HUES48 (cell line): ENCODE data around the gene MBTPS1.

Experiments used
- H3K27ac ChIP-seq: one replicate; pipeline ENCODE4 v1.7.0; 2013; ENCODE audit warnings: low read depth, low read length, inconsistent platforms
- H3K27me3 ChIP-seq: 2 replicates; pipeline ENCODE4 v1.6.1; 2013; ENCODE audit warnings: mild to moderate bottlenecking, low read length; ENCODE audit not compliant: control insufficient read depth, insufficient read depth
- H3K36me3 ChIP-seq: 2 replicates; pipeline ENCODE4 v1.6.1; 2013; ENCODE audit warnings: low read length; ENCODE audit not compliant: control insufficient read depth, insufficient read depth
- H3K4me1 ChIP-seq: 2 replicates; pipeline ENCODE4 v1.6.1; 2013; ENCODE audit warnings: mild to moderate bottlenecking, low read length; ENCODE audit not compliant: control insufficient read depth, insufficient read depth
- H3K4me3 ChIP-seq: 2 replicates; pipeline ENCODE4 v1.5.1; 2013; ENCODE audit warnings: mild to moderate bottlenecking, low read depth, low read length
- H3K9ac ChIP-seq: 2 replicates; pipeline ENCODE4 v1.6.1; 2013; ENCODE audit warnings: mild to moderate bottlenecking, low read depth, low read length, moderate library complexity
- H3K9me3 ChIP-seq: 2 replicates; pipeline ENCODE4 v1.6.1; 2013; ENCODE audit warnings: low read length; ENCODE audit not compliant: control insufficient read depth, insufficient read depth

Gene MBTPS1

DNA sequence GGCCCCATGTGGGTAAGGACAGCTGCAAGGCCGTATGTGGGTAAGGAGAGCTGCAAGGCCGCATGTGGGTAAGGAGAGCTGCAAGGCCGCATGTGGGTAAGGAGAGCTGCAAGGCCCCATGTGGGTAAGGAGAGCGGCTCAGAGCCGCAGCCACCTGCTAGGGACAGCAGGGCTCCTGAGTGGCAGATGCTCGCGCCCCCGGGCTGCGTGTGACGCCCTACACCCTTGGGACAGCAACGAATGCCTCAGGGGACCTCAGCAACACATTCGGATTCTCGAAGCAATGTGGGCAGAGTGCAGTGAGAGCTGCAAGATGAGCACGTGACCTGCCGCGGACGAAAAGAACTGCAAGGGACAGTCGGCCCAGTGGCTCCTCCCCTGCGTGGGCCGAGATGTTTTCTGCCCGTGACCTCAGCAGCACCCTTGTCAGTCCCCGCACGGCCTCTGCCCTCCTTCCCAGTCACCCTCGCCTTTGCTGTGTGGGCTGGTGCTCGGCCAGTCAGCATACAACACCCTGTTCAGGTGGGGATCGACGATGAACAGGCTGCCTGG is 64.6 kb downstream of the MBTPS1 start:
- Histone ChIP-seq H3K27me3 (no peaks in the 10 kb centered on the region), H3K27ac (no peak overlapping the region), H3K9me3 (no peaks in the 10 kb centered on the region), H3K9ac (no peak overlapping the region), H3K36me3 (peaks cover 37% of the 10 kb centered on the region), H3K4me3 (no peak overlapping the region), H3K4me1 (no peaks in the 10 kb centered on the region)

DNA sequence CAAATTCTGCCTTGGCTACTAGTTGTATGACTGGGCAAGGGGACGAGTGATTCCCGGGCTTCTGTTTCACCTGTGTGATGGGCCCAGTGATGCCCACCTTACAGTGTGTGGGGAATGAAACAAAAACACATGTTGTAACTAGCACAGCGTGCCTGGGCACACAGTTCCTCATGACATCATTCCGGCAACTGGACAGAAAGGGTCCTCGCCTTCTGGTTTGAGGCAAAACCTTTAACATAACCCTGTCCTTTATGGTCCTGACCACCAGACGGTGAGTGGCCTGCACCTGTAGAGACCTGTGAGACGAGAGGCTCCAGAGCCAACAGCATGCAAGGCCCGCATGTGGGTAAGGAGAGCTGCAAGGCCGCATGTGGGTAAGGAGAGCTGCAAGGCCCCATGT is 66.4 kb downstream of the MBTPS1 start:
- Histone ChIP-seq H3K4me3 (no peak overlapping the region), H3K9me3 (no peaks in the 10 kb centered on the region), H3K4me1 (no peaks in the 10 kb centered on the region), H3K27me3 (no peaks in the 10 kb centered on the region), H3K27ac (no peak overlapping the region), H3K9ac (no peak overlapping the region), H3K36me3 (peaks cover 20% of the 10 kb centered on the region)

DNA sequence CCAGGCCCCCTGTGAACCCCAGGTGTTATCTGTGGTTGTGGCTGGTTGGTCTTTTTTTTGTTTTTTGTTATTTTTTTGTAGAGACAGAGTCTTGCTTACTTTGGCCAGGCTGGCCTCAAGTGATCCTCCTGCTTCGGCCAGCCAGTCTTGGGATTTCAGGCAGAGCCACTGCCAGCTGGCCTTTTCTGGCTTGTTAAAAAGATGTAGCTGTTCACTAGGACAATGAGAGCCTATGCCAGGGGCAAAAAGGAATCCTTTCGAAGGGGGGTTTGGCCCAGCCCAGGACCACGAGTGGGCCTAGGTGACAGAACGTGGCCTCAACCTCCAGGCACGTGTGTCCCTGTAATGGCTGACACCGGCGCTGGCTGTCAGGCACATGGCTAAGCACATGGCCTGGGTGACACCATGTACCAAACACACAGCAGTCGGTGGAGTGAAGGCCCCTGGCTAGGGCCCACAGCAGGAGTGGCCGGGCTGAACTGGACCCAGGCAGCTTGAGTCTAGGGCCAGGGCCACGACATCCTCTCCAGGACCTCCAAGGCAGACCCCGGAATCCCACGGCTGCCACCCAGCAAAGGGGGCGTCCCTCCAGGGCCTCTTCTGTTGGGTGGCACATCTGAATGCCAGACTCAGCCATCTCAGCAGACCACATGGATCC is 67.2 kb downstream of the MBTPS1 start:
- Histone ChIP-seq H3K4me1 (no peaks in the 10 kb centered on the region), H3K9me3 (no peaks in the 10 kb centered on the region), H3K36me3 (peaks cover 14% of the 10 kb centered on the region), H3K27ac (no peak overlapping the region), H3K9ac (no peak overlapping the region), H3K4me3 (no peak overlapping the region), H3K27me3 (no peaks in the 10 kb centered on the region)

DNA sequence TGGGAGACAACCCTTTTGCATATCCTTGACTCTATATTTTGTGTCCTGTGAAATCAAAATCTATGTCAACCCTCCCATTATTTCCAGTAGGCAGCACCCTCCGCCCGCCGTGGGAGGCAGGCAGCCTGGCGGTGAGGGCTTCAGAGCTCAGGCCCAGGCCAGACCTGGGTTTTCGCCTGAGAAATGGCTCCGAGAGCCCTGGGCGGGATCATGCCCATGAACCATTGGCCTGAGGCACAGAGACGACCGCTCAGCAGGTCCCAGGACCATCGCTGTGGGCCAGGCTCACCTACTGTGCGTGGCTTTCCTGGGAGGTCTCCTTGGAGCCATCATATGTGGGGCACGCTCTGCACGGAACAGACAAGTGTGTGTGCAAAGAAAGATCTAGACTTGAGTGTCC is 67.9 kb downstream of the MBTPS1 start:
- H3K9ac ChIP-seq = no peak overlapping the region
- no peak overlapping the region for H3K4me3 ChIP-seq
- H3K36me3 ChIP-seq = peaks cover 8% of the 10 kb centered on the region
- no peaks in the 10 kb centered on the region for H3K27me3 ChIP-seq
- no peak overlapping the region for H3K27ac ChIP-seq
- H3K9me3 ChIP-seq = no peaks in the 10 kb centered on the region
- H3K4me1 ChIP-seq = peaks cover 2% of the 10 kb centered on the region; the same call in 1 of the 2 replicates

DNA sequence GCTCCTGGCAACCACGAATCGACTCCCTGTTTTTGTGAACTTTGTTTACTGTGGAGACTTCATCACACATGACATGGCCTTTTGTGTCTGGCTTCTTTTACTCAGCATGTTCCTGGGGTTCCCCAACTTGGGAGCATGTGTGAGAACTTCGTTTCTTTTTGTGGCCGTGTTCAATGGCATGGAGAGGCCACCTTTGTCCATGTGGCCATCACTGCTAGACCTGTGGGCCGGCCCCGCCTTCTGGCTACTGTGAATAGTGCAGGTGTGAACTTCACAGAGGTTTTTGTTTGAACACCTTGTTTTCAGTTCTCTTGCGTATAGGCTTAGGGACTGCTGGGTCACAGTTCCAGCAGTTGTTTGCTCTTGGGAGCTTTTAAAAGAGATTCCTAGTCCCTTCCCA is 68.5 kb downstream of the MBTPS1 start:
- no peak overlapping the region for H3K4me3 ChIP-seq
- H3K9me3 ChIP-seq = no peaks in the 10 kb centered on the region
- H3K36me3 ChIP-seq = peaks cover 2% of the 10 kb centered on the region
- H3K27ac ChIP-seq = no peak overlapping the region
- no peak overlapping the region for H3K9ac ChIP-seq
- H3K4me1 ChIP-seq = peaks cover 8% of the 10 kb centered on the region; the same call in 1 of the 2 replicates
- H3K27me3 ChIP-seq = no peaks in the 10 kb centered on the region

DNA sequence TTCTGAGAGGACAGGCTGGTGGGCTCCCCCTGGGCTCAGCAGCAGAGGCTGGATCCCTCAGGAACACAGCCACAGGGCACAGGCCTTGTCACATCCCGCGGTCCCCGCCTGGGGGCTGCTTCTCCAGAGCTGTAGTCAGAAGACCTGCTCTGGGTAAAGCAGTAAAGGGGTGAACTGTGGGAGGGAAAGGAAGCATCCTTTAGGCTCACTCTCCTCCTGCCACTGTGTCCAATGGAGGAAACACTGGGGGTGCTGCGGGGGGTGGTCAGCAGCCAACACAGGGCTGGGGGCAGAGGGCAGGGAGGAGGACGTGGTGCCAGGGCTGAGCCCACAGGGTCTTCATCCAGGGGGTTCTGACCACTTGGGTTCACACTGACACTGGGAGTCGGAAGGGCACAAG is 69.1 kb downstream of the MBTPS1 start:
- Histone ChIP-seq H3K36me3 (no peaks in the 10 kb centered on the region), H3K4me3 (no peak overlapping the region), H3K27ac (no peak overlapping the region), H3K4me1 (peaks cover 13% of the 10 kb centered on the region; the same call in 1 of the 2 replicates), H3K27me3 (no peaks in the 10 kb centered on the region), H3K9me3 (no peaks in the 10 kb centered on the region), H3K9ac (no peak overlapping the region)

DNA sequence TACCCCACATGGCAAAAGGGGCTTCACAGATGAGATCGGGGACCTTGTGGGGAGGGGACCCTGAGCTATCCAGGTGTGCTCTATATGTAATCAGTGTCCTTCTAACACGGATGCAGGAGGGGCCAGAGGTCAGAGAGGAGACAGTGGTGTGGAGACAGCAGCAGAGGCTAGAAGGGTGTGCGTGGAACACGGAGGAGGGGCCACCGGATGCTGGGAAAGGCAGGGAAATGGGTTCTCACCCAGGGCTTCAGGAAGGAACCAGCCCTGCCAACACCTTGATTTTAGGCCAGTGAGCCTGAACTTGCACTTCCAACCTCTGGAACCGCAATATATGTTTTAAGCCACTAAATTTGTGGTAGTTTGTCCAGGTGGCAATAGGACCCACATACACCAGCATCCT is 69.5 kb downstream of the MBTPS1 start:
- H3K4me1 ChIP-seq = peaks cover 13% of the 10 kb centered on the region; the same call in 1 of the 2 replicates
- no peak overlapping the region for H3K4me3 ChIP-seq
- no peaks in the 10 kb centered on the region for H3K9me3 ChIP-seq
- H3K9ac ChIP-seq = no peak overlapping the region
- no peak overlapping the region for H3K27ac ChIP-seq
- no peaks in the 10 kb centered on the region for H3K36me3 ChIP-seq
- no peaks in the 10 kb centered on the region for H3K27me3 ChIP-seq

DNA sequence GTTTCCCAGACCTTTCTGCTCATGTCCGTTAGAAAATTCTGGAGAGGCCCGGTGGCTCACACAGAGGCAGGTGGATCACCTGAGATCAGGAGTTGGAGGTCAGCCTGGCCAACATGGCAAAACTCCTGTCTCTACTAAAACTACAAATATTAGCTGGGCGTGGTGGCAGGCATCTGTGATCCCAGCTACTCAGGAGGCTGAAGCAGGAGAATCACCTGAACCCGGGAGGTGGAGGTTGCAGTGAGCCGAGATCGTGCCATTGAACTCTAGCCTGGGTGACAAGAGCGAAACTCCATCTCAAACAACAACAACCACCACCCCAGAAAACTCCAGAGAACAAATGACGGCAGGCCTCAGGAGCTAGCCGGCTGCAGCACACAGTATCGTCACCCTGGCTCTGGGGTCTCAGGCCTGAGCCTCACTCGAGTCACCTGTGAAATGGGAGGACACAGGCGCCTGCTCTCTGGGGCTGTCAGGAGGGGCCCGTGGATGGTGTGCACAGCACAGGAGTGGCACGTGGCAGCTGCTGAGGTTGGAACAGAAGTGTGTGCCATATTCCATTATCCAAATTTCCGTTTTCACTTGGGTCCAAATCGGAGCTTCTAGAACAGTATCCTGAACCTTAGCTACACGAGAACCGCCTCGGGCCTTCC is 70.8 kb downstream of the MBTPS1 start:
- no peaks in the 10 kb centered on the region for H3K9me3 ChIP-seq
- no peaks in the 10 kb centered on the region for H3K36me3 ChIP-seq
- no peak overlapping the region for H3K27ac ChIP-seq
- H3K4me1 ChIP-seq = peaks cover 13% of the 10 kb centered on the region; the same call in 1 of the 2 replicates
- no peaks in the 10 kb centered on the region for H3K27me3 ChIP-seq
- H3K9ac ChIP-seq = no peak overlapping the region
- H3K4me3 ChIP-seq = no peak overlapping the region

DNA sequence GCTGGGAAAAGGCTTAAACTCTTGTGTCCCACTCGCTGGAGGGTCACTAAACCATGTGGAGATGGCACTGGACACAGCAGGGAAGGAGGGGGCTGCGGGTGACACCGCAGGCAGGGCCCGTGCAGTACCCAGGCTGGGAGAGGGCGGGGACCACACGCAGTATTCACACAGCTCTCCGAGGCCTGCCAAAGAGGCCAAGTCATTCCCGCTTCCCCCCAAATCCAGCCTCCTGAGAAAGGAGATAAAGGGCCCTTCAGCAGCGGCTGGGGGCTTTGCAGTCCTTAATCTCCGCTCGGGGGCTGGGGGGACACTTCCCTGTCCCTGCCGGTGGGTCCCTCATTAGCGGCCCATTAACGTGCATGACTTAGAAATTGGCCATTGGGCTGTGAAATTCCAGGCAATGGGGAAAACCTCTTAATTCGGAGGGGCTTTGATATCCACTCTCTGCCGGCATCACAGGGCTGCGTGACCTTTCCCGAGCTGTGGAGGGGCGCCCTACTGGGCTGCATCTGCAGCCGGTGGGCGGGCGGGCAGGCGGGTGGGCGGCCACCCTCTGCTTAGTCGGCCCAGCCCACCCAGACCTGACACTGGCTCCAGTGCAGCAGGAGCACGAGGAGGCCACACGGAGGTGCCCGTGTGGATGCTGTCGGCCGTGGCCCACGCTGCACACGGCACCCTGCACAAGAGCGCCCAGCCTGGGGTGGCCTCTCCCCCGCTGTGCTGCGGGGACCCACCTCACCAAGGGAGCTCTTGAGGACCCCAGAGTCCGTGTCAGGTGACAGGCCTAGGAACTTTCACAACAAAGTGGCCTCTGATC is 71.5 kb downstream of the MBTPS1 start:
- H3K4me1 ChIP-seq = peaks cover 13% of the 10 kb centered on the region; the same call in 1 of the 2 replicates
- H3K36me3 ChIP-seq = no peaks in the 10 kb centered on the region
- no peak overlapping the region for H3K27ac ChIP-seq
- no peaks in the 10 kb centered on the region for H3K9me3 ChIP-seq
- no peak overlapping the region for H3K9ac ChIP-seq
- H3K4me3 ChIP-seq = no peak overlapping the region
- H3K27me3 ChIP-seq = no peaks in the 10 kb centered on the region

DNA sequence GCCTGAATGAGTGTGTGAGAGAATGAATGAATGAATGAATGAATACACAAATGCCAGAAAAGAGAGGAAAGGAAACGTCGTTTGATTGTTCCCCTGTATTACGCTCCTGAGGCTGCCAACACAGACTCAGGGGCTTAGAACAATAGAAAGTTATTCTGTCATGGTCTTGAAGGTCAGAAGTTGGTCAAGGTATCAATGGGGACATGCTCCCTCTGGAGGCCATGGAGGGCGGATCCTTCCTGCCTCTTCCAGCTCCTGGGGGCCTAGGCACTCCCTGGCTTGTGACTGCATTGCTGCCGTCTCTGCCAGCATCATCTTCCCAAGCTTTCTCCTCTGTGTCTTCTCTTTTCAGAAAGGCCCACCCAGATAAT is 72.6 kb downstream of the MBTPS1 start:
- no peak overlapping the region for H3K9ac ChIP-seq
- peaks cover 13% of the 10 kb centered on the region; the same call in 1 of the 2 replicates for H3K4me1 ChIP-seq
- no peaks in the 10 kb centered on the region for H3K36me3 ChIP-seq
- H3K9me3 ChIP-seq = no peaks in the 10 kb centered on the region
- peak overlapping the region; percentile 58 for H3K27ac ChIP-seq
- no peaks in the 10 kb centered on the region for H3K27me3 ChIP-seq
- H3K4me3 ChIP-seq = no peak overlapping the region
